ENCODE measurements around the gene CSPG5.
A peak's percentile ranks its signal among the peaks of the same experiment; 100 is the strongest.

CSPG5 gene

GRCh38 chr3:47515864-47516319, 62.8 kb downstream of the CSPG5 start:
- no peak overlapping the region for H3K4me3 ChIP-seq (ENCODE audit: low read depth, low read length)
- no peak for TF ChIP-seq CTCF (IDR thresholded peaks at IDR 0.05; ENCODE audit: borderline replicate concordance, insufficient read depth, low read depth, low read length)

GRCh38 chr3:47515100-47515499, 63.6 kb downstream of the CSPG5 start:
- no peak for TF ChIP-seq CTCF (IDR thresholded peaks at IDR 0.05; ENCODE audit: borderline replicate concordance, insufficient read depth, low read depth, low read length)

GRCh38 chr3:47513125-47513929, 65.3 kb downstream of the CSPG5 start, which contains the start of gene ELP6:
TSS of gene ELP6 (minus strand) at chr3:47513712. CDS start at chr3:47513590, 122 bp downstream.
- peak; percentile 83 for TF ChIP-seq CTCF (IDR thresholded peaks at IDR 0.05; ENCODE audit: borderline replicate concordance, insufficient read depth, low read depth, low read length)
- H3K4me3 ChIP-seq (ENCODE audit: low read depth, low read length) = peak within 1 kb of the TSS; percentile 81

More at GRCh38 chr3:47515100-47515499, 63.6 kb downstream of the CSPG5 start:
- H3K4me3 ChIP-seq (ENCODE audit: low read depth, low read length) = no peak overlapping the region

GRCh38 chr3:47512416-47513124, 66.1 kb downstream of the CSPG5 start:
- TF ChIP-seq CTCF (IDR thresholded peaks at IDR 0.05; ENCODE audit: borderline replicate concordance, insufficient read depth, low read depth, low read length) = no peak
- peak overlapping the region; percentile 81 for H3K4me3 ChIP-seq (ENCODE audit: low read depth, low read length)

Data from GM12875 (cell line).